Activated naive CD4-positive, alpha-beta T cell treated with anti-CD3 and anti-CD28 coated beads, Interleukin-2, amount 50 U/mL, for 24 hours (primary cell): Measurements from ENCODE around the gene ACSBG1.

Experiments used
- H3K27ac Mint-ChIP-seq: one replicate; pipeline ENCODE4 v1.8.0; 2021; ENCODE audit warnings: mild to moderate bottlenecking, mixed read lengths
- H3K27me3 Mint-ChIP-seq: one replicate; pipeline ENCODE4 v1.8.0; 2021; ENCODE audit warnings: mixed read lengths
- H3K36me3 Mint-ChIP-seq: one replicate; pipeline ENCODE4 v1.8.0; 2021; ENCODE audit warnings: mixed read lengths
- H3K4me1 Mint-ChIP-seq: one replicate; pipeline ENCODE4 v1.8.0; 2021; ENCODE audit warnings: mixed read lengths
- H3K4me3 Mint-ChIP-seq: one replicate; pipeline ENCODE4 v1.8.0; 2021; ENCODE audit warnings: mild to moderate bottlenecking, mixed read lengths
- H3K9me3 Mint-ChIP-seq: one replicate; pipeline ENCODE4 v1.8.0; 2021; ENCODE audit warnings: mixed read lengths

ACSBG1 gene

DNA sequence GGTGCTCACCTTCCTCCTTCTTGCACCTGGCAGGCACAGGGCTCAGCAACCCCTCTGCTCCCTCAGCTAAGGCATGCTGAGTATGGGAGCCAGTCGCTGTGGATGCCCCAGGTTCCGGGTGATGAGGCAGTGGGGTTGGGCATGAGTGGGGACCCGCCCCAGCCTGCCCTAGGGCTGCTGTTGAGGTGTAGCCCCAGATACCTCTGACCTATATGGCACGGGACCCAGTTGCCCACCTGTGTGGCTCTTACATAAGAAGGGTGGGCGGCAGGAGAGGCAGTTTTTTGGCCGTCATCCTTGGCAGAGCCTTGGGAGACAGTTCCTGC, 21.0 kb downstream of the ACSBG1 start:
- no peaks in the 10 kb centered on the region for H3K36me3 Mint-ChIP-seq
- H3K4me3 Mint-ChIP-seq: no peak overlapping the region
- no peak overlapping the region for H3K27ac Mint-ChIP-seq
- no peaks in the 10 kb centered on the region for H3K9me3 Mint-ChIP-seq
- H3K4me1 Mint-ChIP-seq: no peaks in the 10 kb centered on the region
- no peaks in the 10 kb centered on the region for H3K27me3 Mint-ChIP-seq

DNA sequence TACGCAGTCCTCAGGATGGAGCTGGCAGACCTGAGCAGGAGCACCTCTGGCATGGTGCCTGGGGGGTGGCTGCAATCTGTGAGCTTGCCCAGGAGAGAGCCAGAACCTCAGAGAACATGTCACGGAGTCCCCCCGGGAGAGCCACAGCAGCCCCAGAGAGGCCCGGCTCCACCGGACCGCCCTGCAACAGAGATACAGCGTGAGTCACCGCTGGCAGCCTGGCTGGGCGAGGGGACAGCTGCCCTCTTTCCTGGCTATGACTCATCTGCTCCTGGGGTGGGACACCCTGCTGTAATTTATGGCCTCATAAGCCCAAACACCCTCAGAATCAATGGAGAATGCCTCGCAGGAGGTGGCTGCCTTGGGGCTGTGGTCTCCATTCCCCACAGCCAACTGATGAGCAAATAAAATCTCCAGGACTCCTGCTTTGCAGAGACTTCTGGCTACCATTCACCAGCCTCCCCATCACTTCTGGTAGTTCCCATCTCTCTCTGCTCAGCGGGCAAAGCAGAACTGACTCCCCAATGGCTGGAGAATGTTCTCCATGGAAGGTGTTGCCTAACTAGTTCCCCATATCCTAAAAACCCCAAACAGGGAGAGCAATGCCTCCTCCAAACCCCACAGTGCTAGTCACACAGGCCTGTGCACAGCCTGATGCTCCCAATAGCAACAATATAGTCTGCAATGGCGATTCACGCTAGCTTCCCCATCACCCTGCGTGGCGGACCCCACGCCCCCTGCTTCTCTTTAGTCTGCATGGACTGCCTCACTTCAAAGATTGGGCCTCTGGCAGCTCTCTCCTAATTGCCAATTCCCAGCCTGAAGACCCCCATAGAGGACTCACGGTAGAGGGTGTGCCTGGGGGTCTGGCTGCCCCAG, 21.6 kb downstream of the ACSBG1 start:
- no peak overlapping the region for H3K4me3 Mint-ChIP-seq
- no peaks in the 10 kb centered on the region for H3K4me1 Mint-ChIP-seq
- no peaks in the 10 kb centered on the region for H3K27me3 Mint-ChIP-seq
- no peak overlapping the region for H3K27ac Mint-ChIP-seq
- no peaks in the 10 kb centered on the region for H3K36me3 Mint-ChIP-seq
- H3K9me3 Mint-ChIP-seq: no peaks in the 10 kb centered on the region

DNA sequence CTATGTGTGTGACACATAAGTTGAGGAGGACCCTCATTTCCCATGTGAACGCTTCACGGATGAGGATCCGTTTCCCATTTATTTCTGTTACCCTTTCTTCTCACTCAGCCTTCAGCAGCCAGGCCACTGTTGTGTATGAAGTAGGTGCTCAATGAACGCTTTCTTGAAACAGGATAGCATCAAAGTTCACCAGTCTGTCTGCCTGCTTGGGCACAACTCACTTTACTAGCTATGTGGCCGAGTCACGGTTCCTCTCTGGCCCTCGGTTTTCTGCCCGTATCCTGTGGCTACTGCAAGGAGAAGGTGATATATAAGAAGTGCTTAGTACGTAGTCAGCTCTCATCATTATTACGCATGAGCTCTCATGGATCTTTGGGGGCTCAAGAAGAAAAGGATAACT, 22.4 kb downstream of the ACSBG1 start:
- Mint-ChIP-seq H3K9me3 (no peaks in the 10 kb centered on the region), H3K4me3 (no peak overlapping the region), H3K4me1 (no peaks in the 10 kb centered on the region)

DNA sequence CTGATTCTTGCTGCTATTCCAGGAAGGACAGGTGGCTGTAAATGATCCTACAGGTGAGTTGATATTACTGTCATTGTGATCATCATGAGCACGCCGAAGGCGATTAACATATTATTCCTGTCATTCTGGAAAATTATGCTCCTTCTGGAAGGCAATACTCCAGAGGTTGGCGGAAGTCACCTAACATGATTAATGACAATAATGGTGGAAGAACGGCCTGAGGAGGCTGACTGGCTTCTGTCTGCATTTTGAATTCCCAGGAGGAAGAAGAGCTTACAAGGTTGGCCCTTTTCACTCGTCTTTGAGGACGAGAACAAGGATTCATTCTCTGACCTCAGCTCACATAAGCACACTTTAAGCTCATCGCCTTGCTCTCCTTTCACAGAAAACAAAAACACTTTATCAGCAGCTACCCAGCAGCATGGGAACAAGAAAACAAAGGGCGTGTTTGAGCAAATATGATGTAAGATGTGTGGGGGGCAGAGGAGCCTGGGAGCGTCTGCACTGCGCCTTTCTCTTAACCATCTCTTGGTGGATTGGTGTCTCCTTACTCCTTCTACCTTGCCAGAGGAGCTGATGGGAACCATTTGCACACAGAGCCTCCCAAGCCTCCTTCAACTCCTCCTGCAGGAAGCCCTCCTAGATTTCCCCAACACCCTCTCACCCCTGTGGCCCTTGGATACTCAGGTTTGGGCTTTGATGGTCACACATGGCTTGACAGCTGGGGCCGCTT, 23.0 kb downstream of the ACSBG1 start:
- no peaks in the 10 kb centered on the region for H3K36me3 Mint-ChIP-seq
- H3K9me3 Mint-ChIP-seq: no peaks in the 10 kb centered on the region
- H3K4me1 Mint-ChIP-seq: no peaks in the 10 kb centered on the region

More for the DNA sequence above, 22.4 kb downstream of the ACSBG1 start:
- no peaks in the 10 kb centered on the region for H3K27me3 Mint-ChIP-seq
- no peaks in the 10 kb centered on the region for H3K36me3 Mint-ChIP-seq
- H3K27ac Mint-ChIP-seq: no peak overlapping the region

DNA sequence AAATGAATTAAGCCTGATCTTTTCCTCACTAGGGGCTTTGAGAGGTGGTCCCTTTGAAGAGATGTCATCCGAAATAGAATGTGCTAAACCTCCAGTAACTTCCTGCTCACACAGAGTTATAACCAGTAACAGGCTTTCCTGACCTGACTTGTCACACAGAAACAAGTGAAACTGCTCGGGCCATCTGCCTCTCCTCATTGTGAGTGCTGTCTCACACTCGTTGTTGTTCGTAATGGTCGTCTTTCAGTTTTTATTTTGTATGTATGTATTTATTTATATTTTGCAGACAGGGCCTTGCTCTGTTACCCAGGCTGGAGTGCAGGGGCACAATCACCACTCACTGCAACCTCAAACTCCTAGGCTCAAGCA, 24.0 kb downstream of the ACSBG1 start:
- Mint-ChIP-seq H3K36me3 (no peaks in the 10 kb centered on the region), H3K27ac (no peak overlapping the region), H3K4me1 (no peaks in the 10 kb centered on the region)

More for the DNA sequence above, 23.0 kb downstream of the ACSBG1 start:
- Mint-ChIP-seq H3K4me3 (no peak overlapping the region), H3K27ac (no peak overlapping the region), H3K27me3 (no peaks in the 10 kb centered on the region)

DNA sequence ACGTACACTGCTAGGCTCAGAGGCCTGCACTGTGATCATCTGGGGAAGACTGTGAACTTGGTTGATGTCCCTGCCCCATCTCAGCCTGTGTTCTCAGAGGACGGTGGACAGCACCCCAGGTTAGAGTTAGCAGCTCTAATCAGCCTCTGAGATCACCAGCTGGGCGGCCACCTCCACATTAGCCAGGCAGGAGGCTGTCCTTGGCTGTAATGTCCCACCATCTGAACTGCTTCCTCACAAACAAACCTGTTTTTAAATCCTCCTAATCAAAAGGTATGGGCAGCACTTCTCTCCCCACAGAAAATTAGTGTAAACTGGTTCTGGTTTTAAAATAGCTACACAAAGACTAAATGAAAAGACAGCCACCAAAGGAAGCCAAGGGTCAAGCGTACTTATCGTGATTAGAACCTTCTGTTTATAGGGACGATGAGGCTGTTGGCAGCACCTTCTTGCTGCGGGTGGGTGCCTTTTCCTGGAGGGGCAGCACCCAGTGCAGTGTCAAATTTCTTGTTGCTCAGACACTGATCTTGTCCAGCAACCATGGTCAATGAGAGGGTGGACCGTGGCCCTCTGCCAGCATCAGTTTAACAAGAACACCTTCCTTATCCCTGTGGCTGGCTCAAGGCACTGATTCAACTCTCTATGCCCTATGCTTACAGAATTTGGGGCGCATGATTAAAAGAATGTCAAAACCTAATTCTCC, 24.6 kb downstream of the ACSBG1 start:
- Mint-ChIP-seq H3K4me3 (no peak overlapping the region), H3K36me3 (no peaks in the 10 kb centered on the region), H3K9me3 (no peaks in the 10 kb centered on the region), H3K27me3 (no peaks in the 10 kb centered on the region), H3K27ac (no peak overlapping the region), H3K4me1 (no peaks in the 10 kb centered on the region)

More for the DNA sequence above, 24.0 kb downstream of the ACSBG1 start:
- Mint-ChIP-seq H3K9me3 (no peaks in the 10 kb centered on the region), H3K27me3 (no peaks in the 10 kb centered on the region), H3K4me3 (no peak overlapping the region)

DNA sequence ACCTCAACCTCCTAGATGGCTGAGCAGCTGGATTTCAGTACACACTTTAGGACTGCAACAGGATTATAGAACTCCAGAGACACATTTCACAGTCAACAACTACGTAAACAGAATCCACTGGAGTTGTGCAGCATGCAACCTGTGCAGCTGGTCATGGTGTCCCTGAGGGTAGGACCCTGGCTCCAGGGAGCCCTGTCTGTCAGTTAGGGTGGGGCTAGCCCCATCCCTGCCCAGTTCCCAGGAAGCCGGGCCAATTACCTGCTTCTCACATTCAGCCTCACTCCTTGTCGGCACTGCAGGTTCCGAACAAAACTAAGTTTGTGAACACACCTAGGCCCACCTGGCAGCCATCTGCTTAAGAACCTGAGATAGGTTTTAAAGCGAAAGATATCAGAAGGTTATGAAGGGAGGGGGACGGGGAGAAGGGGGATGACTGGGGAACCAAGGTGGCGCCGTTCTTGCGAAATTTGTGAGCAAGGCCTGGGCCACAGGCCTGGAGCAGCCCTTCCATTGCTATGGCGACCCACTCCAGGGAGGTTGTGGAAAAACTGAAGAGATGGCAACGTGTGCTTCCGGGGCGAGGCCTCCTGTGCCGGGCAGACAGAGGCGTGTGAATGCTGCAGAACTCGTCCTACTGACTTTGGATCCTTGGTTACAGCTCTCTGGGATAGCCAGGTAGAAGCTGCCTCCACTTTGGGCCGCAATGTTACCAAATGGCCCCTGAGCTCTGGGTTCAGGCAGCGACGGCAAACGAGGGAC, 25.3 kb downstream of the ACSBG1 start:
- no peaks in the 10 kb centered on the region for H3K36me3 Mint-ChIP-seq
- no peaks in the 10 kb centered on the region for H3K4me1 Mint-ChIP-seq
- H3K9me3 Mint-ChIP-seq: no peaks in the 10 kb centered on the region
- no peaks in the 10 kb centered on the region for H3K27me3 Mint-ChIP-seq
- no peak overlapping the region for H3K27ac Mint-ChIP-seq
- no peak overlapping the region for H3K4me3 Mint-ChIP-seq

DNA sequence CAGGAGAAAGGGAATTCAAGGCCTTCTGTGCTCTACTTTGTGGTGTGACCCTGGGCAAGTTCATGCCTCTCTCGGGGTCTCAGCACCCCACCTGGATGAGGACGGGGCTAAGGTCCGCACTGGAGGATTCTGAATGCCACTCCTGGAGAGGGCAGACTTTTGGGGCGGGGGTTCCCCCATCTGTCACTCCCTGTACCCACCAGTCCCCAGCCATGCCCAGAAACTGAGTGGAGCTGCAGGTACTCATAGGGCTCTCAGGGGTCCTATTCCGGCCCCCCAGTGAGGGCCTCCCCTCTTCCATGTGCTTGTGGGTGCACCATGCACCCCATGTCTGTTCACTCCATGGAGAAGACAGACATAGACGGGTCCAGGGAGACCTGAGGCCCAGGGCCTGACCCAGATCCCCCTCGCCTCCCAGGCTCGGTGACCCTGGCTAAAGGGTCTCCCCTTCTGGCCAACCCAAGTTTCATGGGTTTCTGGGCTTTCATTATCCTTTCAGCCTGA, 26.0 kb downstream of the ACSBG1 start:
- H3K9me3 Mint-ChIP-seq: no peaks in the 10 kb centered on the region
- H3K4me1 Mint-ChIP-seq: no peaks in the 10 kb centered on the region
- no peaks in the 10 kb centered on the region for H3K36me3 Mint-ChIP-seq

DNA sequence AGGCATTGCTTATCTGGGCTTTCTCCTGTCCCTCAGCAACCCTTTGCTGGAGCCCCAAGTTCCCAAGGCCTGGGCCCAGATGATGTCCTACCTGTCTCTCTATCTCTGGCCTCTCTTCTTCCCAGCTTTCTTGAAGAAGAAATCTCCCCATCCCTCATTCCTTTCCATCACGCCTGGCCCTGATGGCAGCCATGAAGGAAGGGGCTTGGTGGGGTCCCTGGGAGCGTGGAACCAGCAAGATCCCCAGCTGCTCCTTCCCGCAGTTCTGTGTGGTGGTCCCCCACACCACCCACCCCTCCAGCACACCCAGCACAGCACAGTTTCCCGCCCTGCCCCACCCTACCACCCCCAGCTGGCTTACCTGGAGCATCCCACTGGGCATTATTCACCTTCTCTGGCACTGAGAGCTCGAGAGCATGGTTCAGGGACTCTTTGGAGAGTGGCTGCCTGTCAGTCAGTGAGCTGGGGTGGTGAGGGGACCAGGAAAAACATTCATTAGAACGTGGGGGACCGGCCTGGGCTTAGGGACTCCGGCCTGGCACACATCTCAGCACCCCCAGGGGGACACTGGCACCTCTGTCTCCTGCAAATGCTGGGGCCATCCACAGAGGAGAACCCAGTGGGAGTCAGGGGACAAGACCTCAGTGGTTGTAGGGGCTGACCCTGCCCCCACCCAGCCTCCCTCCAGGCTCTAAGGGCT, 26.6 kb downstream of the ACSBG1 start:
- H3K4me3 Mint-ChIP-seq: no peak overlapping the region
- H3K9me3 Mint-ChIP-seq: no peaks in the 10 kb centered on the region
- no peaks in the 10 kb centered on the region for H3K36me3 Mint-ChIP-seq
- no peaks in the 10 kb centered on the region for H3K4me1 Mint-ChIP-seq
- no peaks in the 10 kb centered on the region for H3K27me3 Mint-ChIP-seq
- no peak overlapping the region for H3K27ac Mint-ChIP-seq

More for the DNA sequence above, 26.0 kb downstream of the ACSBG1 start:
- no peaks in the 10 kb centered on the region for H3K27me3 Mint-ChIP-seq
- no peak overlapping the region for H3K4me3 Mint-ChIP-seq
- H3K27ac Mint-ChIP-seq: no peak overlapping the region

DNA sequence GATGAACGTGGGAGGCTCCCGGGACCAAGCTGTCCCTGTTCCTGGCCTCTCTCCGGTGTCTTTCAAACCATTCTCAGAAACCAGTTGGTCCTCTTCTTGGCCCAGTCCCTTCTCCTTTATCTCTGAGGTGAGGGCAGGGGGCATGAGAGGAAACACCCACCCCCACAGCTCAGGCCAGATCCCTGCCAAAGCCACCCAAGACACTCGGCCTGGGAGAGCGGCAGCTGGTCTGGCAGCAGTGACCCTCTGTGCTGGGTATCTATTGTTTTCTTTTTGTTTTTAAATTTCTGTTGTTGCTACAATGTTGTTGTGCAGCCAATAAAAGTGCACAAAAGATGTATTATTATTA, 27.3 kb downstream of the ACSBG1 start:
- H3K9me3 Mint-ChIP-seq: no peaks in the 10 kb centered on the region
- H3K36me3 Mint-ChIP-seq: no peaks in the 10 kb centered on the region
- H3K4me1 Mint-ChIP-seq: no peaks in the 10 kb centered on the region
- no peak overlapping the region for H3K4me3 Mint-ChIP-seq
- no peak overlapping the region for H3K27ac Mint-ChIP-seq
- H3K27me3 Mint-ChIP-seq: no peaks in the 10 kb centered on the region

DNA sequence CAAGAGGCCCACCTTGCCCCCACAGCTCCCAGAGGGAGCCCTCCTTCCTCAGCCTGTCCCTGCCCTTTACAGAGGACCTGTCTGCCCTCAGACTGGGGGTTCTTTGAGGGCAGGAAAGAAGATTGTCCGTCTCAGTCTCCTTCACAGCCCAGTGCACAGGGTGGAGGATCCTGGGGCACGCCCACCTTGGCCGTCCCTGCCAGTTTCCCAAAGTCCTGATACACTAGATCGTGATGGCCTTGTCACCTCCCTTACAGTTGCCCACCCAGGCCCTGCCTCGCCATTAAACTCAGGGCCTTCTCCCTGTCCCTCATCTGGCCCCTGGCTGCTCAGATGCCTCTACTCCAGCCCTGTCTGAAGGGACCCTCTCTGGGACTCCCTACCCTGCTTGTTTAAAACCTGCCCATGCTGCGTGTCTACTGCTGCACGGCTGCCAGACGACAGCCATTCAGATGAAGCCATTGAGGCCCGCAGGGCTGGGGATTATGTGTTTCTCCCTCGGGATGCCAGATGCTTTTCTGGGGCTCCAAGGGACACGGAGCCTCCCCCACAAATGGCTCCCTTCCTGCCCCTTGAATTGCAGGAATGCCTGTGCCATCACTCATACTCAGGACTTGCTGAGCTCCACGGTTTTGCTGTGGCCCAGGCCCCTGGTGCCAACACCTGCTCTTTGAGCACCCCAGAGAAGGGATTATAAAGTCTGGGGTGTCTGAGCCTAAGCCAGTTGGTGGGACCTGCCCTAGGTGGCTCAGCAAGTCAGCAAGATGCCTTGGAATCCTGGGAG, 27.8 kb downstream of the ACSBG1 start:
- Mint-ChIP-seq H3K9me3 (no peaks in the 10 kb centered on the region), H3K27ac (no peak overlapping the region)

DNA sequence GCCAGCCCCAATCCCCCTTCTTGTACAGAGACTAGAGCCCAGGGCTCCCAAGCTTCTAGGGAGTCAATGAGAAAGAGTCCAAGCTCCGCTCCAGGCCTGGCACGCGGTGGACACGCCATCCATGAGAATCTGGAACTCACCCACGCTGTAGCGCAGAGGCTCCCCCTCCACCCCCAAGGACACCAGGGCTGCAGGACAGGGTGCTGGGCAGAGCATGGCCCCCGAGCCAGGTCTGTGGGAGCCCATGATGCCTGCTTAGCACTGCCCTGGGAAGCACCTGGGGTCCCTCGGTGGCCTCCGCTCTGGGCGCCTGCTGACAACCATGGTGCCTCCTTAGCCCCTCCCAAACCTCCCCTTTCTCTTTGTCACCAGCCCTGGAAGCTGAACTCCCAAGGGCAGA, 28.5 kb downstream of the ACSBG1 start:
- H3K27ac Mint-ChIP-seq: no peak overlapping the region

More for the DNA sequence above, 27.8 kb downstream of the ACSBG1 start:
- no peaks in the 10 kb centered on the region for H3K36me3 Mint-ChIP-seq
- H3K4me3 Mint-ChIP-seq: no peak overlapping the region
- no peaks in the 10 kb centered on the region for H3K4me1 Mint-ChIP-seq
- H3K27me3 Mint-ChIP-seq: no peaks in the 10 kb centered on the region

DNA sequence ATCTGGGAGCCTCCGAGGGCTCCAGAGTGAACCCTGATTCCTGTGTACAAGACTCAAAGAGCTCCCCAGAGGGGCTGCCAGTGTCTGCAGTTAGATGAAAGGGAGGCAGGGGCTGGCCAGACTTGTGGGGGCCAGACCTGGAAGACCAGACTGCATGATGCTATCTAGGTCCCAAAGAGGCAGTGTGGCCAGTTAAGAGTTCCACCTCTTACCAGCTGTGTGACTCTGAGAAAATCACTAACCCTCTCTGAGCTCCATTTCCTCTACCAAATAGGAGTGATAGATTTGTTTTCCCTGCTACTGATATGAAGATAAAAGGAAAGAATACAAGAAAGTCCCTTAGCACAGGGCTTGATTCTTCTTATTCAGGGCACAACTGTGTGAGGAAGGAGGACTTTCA, 29.0 kb downstream of the ACSBG1 start:
- Mint-ChIP-seq H3K27me3 (no peaks in the 10 kb centered on the region), H3K27ac (no peak overlapping the region)

More for the DNA sequence above, 28.5 kb downstream of the ACSBG1 start:
- Mint-ChIP-seq H3K27me3 (no peaks in the 10 kb centered on the region), H3K36me3 (no peaks in the 10 kb centered on the region), H3K4me1 (no peaks in the 10 kb centered on the region), H3K9me3 (no peaks in the 10 kb centered on the region), H3K4me3 (no peak overlapping the region)

More for the DNA sequence above, 29.0 kb downstream of the ACSBG1 start:
- no peak overlapping the region for H3K4me3 Mint-ChIP-seq
- no peaks in the 10 kb centered on the region for H3K4me1 Mint-ChIP-seq
- H3K9me3 Mint-ChIP-seq: no peaks in the 10 kb centered on the region
- H3K36me3 Mint-ChIP-seq: no peaks in the 10 kb centered on the region
